ENCODE measurements around the gene MRPL11.
"Not testable (repeated sequence)": the region's sequence is repeated elsewhere in the genome, so short reads cannot be mapped to it uniquely, and the experiment has no call there.

The MRPL11 gene

GRCh38 chr11:66447012-66447411, 8.4 kb upstream of the MRPL11 start:
- H3K9me3 ChIP-seq (replicated peaks in 1 of 11) = peaks cover 18 to 34% (median 23%) of the 10 kb centered on the region in 11 experiments
- no peak overlapping the region for H3K9ac ChIP-seq
- no peaks in the 10 kb centered on the region for H3K27me3 ChIP-seq
- peaks cover 0 to 8% (median 0%) of the 10 kb centered on the region in 10 experiments; a peak in 4 of 20 replicates for H3K4me1 ChIP-seq
- H4K20me1 ChIP-seq = no peaks in the 10 kb centered on the region
- no peak overlapping the region for H3K4me3 ChIP-seq
- H3K36me3 ChIP-seq = no peaks in the 10 kb centered on the region
- no peak for TF ChIP-seq Cebpa-rat (IDR thresholded peaks at IDR 0.05)
- H3K4me2 ChIP-seq = no peak overlapping the region
- no peak overlapping the region for H3K27ac ChIP-seq

GRCh38 chr11:66443602-66444001, 5.0 kb upstream of the MRPL11 start:
- Histone ChIP-seq H3K4me2 (no peak overlapping the region; a peak in 1 of 22 replicates), H4K20me1 (no peaks in the 10 kb centered on the region), H3K27ac (peak overlapping the region in 3 of 11 experiments; percentile 27 to 45 (median 30); a peak in 5 of 22 replicates), H3K4me1 (peaks cover 0 to 8% (median 0%) of the 10 kb centered on the region in 10 experiments; a peak in 4 of 20 replicates), H3K4me3 (no peak overlapping the region), H3K27me3 (no peaks in the 10 kb centered on the region), H3K9ac (no peak overlapping the region), H3K9me3 (replicated peaks in 1 of 11) (peaks cover 18 to 36% (median 23%) of the 10 kb centered on the region in 11 experiments), H3K36me3 (no peaks in the 10 kb centered on the region)
- peak in 1 of 11 experiments; percentile 25; a peak in 1 of 22 replicates for TF ChIP-seq Cebpa-rat (IDR thresholded peaks at IDR 0.05)

- Histone ChIP-seq H3K9me3 (replicated peaks in 1 of 11) (peaks cover 18 to 36% (median 23%) of the 10 kb centered on the region in 11 experiments), H3K4me1 (peaks cover 8 to 20% (median 14%) of the 10 kb centered on the region in 10 experiments; a peak in 19 of 20 replicates), H3K36me3 (peaks cover 13 to 15% (median 14%) of the 10 kb centered on the region in 11 experiments)
- not testable (repeated sequence) for H3K4me3 ChIP-seq, H3K9ac ChIP-seq, H3K4me2 ChIP-seq, H3K27me3 ChIP-seq, H3K27ac ChIP-seq, H4K20me1 ChIP-seq
These were observed 2.3 kb upstream of the MRPL11 start for GRCh38 chr11:66440940-66441282.

GRCh38 chr11:66440101-66440939, 1.7 kb upstream of the MRPL11 start:
- Histone ChIP-seq H3K9me3 (replicated peaks in 1 of 11) (peaks cover 18 to 34% (median 23%) of the 10 kb centered on the region in 11 experiments), H3K36me3 (peaks cover 19 to 21% (median 20%) of the 10 kb centered on the region in 11 experiments), H3K4me1 (peaks cover 8 to 20% (median 14%) of the 10 kb centered on the region in 10 experiments; a peak in 19 of 20 replicates)
- H4K20me1 ChIP-seq, H3K4me3 ChIP-seq, H3K27ac ChIP-seq, H3K9ac ChIP-seq, H3K27me3 ChIP-seq, H3K4me2 ChIP-seq: not testable (repeated sequence)

GRCh38 chr11:66437979-66438503, 607 bp downstream of the MRPL11 start:
- H3K4me2 ChIP-seq = peak overlapping the region; percentile 86 to 98 (median 96)
- peaks cover 4 to 12% (median 7%) of the 10 kb centered on the region in 11 experiments for H3K9me3 ChIP-seq (replicated peaks in 1 of 11)
- no peaks in the 10 kb centered on the region for H4K20me1 ChIP-seq
- peaks cover 25 to 43% (median 36%) of the 10 kb centered on the region in 11 experiments for H3K36me3 ChIP-seq
- TF ChIP-seq Cebpa-rat (IDR thresholded peaks at IDR 0.05) = no peak
- peak overlapping the region; percentile 82 to 96 (median 89) for H3K27ac ChIP-seq
- peak overlapping the region; percentile 80 to 98 (median 85) for H3K4me3 ChIP-seq
- peak overlapping the region; percentile 79 to 93 (median 90) for H3K9ac ChIP-seq
- peaks cover 8 to 17% (median 14%) of the 10 kb centered on the region in 10 experiments; a peak in 19 of 20 replicates for H3K4me1 ChIP-seq
- H3K27me3 ChIP-seq = no peaks in the 10 kb centered on the region

GRCh38 chr11:66432597-66432996, 6.1 kb downstream of the MRPL11 start:
- Histone ChIP-seq H3K4me1 (peaks cover 2 to 17% (median 8%) of the 10 kb centered on the region in 10 experiments; a peak in 17 of 20 replicates), H3K4me2 (peak overlapping the region in 1 of 11 experiments; percentile 12; a peak in 1 of 22 replicates), H3K27ac (no peak overlapping the region), H3K27me3 (no peaks in the 10 kb centered on the region), H4K20me1 (peaks cover 0 to 7% (median 0%) of the 10 kb centered on the region in 11 experiments; a peak in 2 of 22 replicates), H3K4me3 (no peak overlapping the region), H3K9ac (no peak overlapping the region), H3K9me3 (replicated peaks in 1 of 11) (no peaks in the 10 kb centered on the region), H3K36me3 (peaks cover 25 to 55% (median 45%) of the 10 kb centered on the region in 11 experiments)
- TF ChIP-seq Cebpa-rat (IDR thresholded peaks at IDR 0.05) = no peak

GRCh38 chr11:66431871-66432329, 6.7 kb downstream of the MRPL11 start:
- H3K4me2 ChIP-seq; H3K9me3 ChIP-seq (replicated peaks in 1 of 11); H3K4me3 ChIP-seq; H3K27me3 ChIP-seq; H3K27ac ChIP-seq: not testable (repeated sequence)
- peaks cover 0 to 10% (median 3%) of the 10 kb centered on the region in 10 experiments; a peak in 8 of 20 replicates for H3K4me1 ChIP-seq
- peak overlapping the region in 1 of 11 experiments; percentile 24; a peak in 1 of 22 replicates for H3K9ac ChIP-seq
- peaks cover 0 to 11% (median 0%) of the 10 kb centered on the region in 11 experiments; a peak in 4 of 22 replicates for H4K20me1 ChIP-seq
- H3K36me3 ChIP-seq = peaks cover 22 to 51% (median 41%) of the 10 kb centered on the region in 11 experiments

GRCh38 chr11:66431287-66431686, 7.4 kb downstream of the MRPL11 start:
- H3K27me3 ChIP-seq; H3K9me3 ChIP-seq (replicated peaks in 1 of 11); H3K27ac ChIP-seq; H3K4me2 ChIP-seq; H3K4me3 ChIP-seq: not testable (repeated sequence)
- Histone ChIP-seq H3K9ac (peak overlapping the region in 1 of 11 experiments; percentile 24; a peak in 1 of 22 replicates), H4K20me1 (peaks cover 0 to 11% (median 0%) of the 10 kb centered on the region in 11 experiments; a peak in 5 of 22 replicates), H3K36me3 (peaks cover 16 to 45% (median 35%) of the 10 kb centered on the region in 11 experiments), H3K4me1 (peaks cover 0 to 10% (median 2%) of the 10 kb centered on the region in 10 experiments; a peak in 6 of 20 replicates)
